Femur (tissue), 1 donor: Measurements from ENCODE around the gene FLCN.
"Not testable (repeated sequence)": the region's sequence is repeated elsewhere in the genome, so short reads cannot be mapped to it uniquely, and the experiment has no call there.

Source experiments
- DNase-seq: peaks from one replicate; pipeline ENCODE4 v3.0.0-alpha.2; 2017

FLCN gene

DNA sequence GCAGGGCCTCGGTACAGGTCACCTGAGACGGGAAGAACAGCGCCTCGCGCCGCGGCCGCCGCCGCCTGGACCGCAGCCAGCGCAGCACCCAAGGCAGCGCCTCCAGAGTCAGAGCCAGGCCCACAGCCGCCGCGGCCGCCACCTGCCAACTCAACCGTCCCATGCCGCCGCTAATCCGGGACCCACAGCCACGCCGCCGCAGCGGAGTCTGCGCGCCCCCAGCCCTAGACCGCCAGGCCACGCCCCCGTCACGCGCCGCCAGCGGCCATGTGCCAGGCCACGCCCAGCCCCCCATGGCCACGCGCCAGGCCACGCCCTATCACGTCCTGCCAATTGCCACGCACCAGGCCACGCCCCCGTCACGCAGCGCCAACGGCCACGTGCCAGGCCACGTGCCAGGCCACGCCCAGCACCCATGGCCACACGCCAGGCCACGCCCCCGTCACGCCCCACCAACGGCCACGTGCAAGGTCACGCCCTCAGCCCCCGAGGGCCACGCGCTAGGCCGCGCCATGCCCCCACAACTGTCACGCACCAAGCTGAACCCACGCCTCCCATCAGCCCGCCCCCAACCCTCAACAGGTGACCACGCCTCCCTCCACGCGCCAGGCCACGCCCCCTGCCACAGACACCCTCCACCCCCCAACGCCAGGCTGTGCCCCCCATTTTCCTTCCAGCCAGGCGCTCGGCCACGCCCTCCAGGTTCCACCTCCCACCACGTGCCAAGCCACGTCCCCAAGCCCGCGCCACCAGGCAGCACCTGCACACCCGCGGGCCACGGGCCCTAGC, 30.6 kb downstream of the FLCN start, which contains the start of gene PLD6:
Gene PLD6 (minus strand): TSS at position 210 of the 789 bp plus-strand sequence. CDS start 47 bp downstream, at position 163.
- peak; percentile 86 for DNase-seq

DNA sequence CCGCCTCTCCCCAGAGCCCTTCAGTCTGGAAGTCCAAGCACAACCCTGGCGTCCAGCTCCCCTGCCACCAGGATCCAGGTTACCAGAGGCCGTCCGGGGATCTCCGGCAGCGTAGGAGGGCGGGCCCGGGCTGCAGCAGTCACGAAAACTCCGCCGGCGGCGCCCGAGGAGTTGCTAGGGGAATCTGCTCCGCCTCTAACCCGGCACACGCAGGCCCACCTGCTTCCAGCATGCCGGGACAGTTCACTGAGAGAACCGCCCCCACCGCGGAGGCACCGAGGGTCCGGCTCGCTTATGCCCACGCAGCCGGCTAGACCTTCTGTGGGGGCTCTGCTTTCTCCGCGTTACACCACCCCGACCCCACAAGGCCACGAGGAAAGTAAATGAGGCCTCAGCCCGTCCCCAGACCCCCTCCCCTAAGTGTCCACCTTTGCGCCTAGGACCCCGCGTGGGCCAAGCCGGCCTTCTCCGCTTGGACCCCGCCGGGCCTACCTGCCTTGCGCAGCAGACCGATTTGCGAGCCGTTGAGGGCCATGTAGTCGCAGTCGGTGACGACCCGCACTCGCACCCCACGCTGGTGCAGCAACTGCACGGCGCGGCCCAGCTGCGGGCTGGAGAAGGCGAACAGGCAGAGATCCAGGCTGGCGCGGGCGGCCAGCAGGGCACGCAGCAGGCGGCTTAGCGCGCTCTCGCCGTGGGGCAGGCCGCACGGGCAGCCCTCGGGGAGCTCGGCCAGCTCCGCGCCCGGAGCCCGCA, 31.4 kb downstream of the FLCN start:
- peak; percentile 69 for DNase-seq

DNA sequence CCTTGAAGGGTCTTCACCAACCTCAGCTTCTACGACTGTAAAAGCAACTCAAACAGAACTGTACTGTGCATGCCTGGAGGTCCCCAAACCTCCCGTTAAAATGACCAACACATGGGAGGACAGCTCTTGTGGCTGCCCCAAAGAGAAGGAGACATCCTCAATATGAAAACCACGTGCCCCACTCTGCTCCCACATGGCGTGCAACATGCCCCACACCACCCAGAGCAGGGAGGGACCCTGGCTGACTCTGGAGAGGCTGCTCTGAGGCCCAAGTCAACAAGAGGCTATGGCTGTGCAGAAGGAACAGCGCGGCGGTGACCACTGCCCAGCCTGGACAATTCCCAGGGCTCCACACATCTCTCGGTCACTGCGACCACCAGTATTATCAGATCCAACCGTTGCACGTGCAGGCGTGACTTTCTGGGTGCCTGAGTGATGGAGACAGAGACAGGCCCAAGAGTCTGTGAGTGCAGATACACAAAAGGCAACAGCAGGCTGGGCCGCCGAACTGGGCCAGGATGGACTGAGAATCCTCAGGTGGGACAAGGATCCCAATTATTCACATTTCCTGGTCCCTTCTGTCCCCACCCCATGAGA, 32.2 kb downstream of the FLCN start:
- DNase-seq, result no peak

GRCh38 chr17:17204041-17204591, 32.9 kb downstream of the FLCN start:
- peak; percentile 58 for DNase-seq

- no peak for DNase-seq
Measured at GRCh38 chr17:17203173-17203730, 33.7 kb downstream of the FLCN start.

DNA sequence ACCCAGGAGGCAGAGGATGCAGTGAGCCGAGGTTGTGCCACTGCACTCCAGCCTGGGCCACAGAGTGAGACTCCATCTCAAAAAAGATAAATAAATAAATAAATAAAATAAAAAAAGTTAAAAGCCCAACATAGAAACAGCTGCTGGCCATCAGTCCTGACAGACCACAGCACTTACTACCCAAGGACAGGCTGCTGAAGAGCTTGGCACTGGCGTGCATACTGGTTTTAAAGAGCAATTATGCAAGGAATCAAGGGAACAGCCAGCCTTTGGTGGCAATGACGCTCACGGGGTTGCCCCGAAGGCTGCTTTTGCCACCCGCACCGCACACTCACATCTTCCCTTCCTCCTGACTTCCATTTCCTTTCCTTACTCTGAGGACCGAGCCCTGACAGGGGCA, 35.1 kb downstream of the FLCN start:
- DNase-seq, result no peak

- no peak for DNase-seq
Measured at GRCh38 chr17:17201271-17201670, 35.7 kb downstream of the FLCN start.

- DNase-seq, result no peak
Measured at GRCh38 chr17:17200831-17201230, 36.1 kb downstream of the FLCN start.

- DNase-seq, result no peak
Measured at GRCh38 chr17:17200311-17200710, 36.7 kb downstream of the FLCN start.

GRCh38 chr17:17198281-17198680, 38.7 kb downstream of the FLCN start:
- DNase-seq, result no peak

GRCh38 chr17:17196776-17197175, 40.2 kb downstream of the FLCN start:
- no peak for DNase-seq

GRCh38 chr17:17195466-17195865, 41.5 kb downstream of the FLCN start:
- DNase-seq, result not testable (repeated sequence)

DNA sequence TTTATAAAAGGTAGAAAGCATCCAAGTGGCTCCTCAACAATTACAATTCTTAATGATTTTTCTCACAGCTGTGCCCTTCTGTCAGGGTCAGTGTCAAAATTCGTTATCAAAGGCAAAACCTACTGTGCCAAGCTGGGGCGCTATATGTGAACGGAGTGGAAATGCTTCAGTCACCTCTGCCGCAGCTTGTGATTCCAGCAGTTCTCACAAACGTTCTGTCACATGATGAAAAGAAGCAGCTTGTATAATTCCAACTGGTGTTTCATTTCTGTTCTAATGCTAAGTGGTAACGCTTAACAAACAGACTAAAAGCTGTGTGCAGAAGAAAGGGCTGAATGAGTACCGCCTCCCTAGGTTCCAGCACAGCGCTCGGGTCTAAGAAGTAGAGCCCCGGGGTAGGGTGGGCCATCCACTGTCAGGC, 45.0 kb downstream of the FLCN start:
- no peak for DNase-seq

DNA sequence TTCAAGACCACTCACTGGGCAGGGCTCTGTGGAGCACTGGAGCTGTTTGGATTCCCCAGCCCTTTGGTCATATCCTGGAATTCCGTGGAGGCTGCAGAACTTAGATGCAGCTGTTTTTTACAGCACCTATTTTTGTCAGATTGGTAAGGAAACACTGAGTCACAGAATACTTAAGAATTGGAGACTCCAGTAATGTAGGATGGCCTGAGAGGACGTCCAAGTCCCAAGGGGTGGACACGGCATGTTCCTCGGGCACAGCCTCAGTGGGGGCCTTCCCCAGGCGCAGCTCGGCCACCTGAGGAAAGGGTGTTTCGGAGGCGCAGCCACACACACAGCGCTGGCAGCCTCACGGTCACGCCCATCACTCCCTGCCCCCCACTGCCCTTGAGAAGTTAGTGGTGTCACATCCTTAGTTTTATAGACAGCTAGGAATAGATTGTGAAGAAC, 45.6 kb downstream of the FLCN start:
- DNase-seq, result no peak

DNA sequence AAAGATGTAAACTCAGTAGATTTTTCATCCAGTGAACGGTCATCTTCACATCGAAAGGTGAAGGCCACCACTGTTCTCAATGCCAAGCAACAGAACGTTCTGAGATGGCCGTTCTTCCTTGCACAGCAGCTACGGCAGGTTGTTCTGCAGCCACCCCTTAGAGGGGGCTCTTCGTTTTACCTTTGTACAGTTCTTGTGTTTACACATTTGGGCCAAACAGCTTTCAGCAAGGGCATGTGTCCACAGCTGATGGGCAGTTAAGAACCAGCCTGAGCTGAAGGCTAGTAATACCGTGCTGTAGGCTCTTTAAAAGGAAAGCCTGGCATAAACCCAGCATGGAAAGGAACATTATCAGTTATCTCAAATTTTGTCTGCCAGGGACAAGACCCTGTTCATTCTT, 46.8 kb downstream of the FLCN start:
- DNase-seq, result no peak

DNA sequence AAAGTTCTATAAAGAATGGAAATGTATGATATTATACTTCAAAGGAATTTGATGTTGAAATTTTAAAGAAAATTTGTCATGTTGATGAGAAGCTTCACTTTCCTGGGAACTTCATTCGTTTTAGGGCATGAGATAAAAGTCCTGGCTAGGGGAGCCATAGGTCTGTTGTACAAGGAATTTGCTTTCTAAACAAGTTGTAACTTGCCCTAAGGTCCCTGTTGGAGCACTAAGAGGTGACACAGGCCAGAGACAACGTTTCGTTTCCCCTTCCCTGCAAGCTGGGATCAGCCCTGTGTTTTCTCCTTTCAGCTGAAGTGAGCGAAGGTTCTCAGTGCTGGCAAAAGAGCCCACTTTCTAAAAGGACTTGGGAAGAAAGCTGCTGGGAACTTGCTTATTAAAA, 47.4 kb downstream of the FLCN start:
- DNase-seq, result no peak

DNA sequence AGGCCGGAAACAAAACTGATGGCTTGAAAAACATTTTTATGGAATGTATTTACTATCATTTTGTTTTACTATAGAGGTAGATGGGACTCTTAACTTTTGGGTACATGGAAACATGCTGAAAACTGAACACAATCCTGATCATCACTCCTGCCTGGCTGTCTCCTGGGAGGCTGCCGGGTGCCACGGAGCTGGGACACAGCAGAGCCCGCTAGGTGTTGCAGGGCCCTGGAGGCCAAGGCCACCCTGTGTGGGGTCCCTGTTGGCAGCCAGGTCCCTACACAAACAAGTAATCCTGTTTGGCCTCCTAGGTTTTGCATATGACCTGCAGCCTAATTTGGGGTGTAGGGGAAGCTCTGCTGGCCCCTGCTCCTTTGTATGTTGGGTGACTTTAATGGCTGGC, 48.4 kb downstream of the FLCN start:
- DNase-seq, result no peak

DNA sequence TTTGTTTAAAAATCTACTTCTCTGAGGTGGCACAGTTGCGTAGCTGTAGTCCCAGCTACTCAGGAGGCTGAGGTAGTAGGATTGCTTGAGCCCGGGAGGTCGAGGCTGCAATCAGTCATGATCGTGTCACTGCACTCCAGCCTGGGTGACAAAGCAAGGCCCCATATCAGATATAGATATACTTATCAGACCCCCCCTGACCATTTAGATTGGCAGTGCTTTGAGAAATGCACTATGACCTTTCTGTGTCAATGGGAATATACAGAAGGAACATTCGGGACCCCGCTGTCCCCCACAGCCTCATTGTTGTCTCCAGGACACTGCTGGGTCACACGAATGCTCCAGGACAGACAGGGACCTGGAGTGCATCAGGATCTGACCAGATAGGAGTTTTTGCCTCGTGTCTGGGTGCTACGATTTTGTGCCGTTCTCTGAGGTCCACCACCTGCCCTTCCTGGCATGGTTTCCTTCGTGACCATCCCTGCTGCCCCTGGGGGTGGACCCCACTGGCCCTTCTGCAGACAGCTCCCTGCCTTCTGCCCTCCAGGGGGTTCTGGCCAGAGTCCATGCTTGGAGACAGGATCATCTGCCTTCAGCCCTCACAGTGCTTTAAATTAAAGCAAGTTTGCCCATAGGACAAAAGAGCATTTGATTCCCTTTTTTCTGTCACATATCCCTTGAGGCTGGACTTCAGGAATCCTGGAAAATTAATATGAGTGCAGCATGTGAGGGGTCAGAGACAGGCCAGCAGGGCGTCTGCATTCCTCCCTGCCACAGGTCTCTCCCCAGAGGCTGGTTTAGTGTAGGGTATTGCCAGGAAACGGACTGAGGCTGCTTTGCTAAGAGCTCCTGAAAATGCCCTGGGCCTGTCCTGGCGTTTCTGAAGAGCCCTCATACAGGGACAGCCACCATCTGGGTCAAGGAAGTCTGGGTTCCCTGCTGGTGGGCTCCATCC, 50.1 kb downstream of the FLCN start:
- no peak for DNase-seq

- DNase-seq, result no peak
Measured at GRCh38 chr17:17186051-17186450, 50.9 kb downstream of the FLCN start.

GRCh38 chr17:17184985-17185757, 51.8 kb downstream of the FLCN start:
- DNase-seq, result not testable (repeated sequence)

GRCh38 chr17:17183744-17184143, 53.2 kb downstream of the FLCN start:
- DNase-seq, result no peak
